Transverse colon (tissue), 4 donors: ENCODE data around the gene ITGA1. TPM values are rescaled to one million over a fixed set of nuclear protein-coding genes. Genes with fewer than 3 reads are reported as not detected.

ENCODE experiments used
- DNase-seq: peaks from one replicate; pipeline ENCODE4 v3.0.0-alpha.2; 2019
- H3K27ac ChIP-seq, 4 donors: fragments of 200-600 bp; sonication (generic); 2 replicates each; pipeline ENCODE4 v1.5.1; 2016 to 2018; ENCODE audit warnings: inconsistent platforms in 4 of 4
- H3K27me3 ChIP-seq: fragments of 200-600 bp; sonication (generic); 2 replicates; pipeline ENCODE4 v1.5.1; 2017; ENCODE audit warnings: inconsistent platforms
- H3K36me3 ChIP-seq, 4 donors: fragments of 200-600 bp; sonication (generic); 2 replicates each; pipeline ENCODE4 v1.5.1; 2017 to 2019; ENCODE audit warnings: inconsistent platforms in 4 of 4
- H3K4me1 ChIP-seq, 4 donors: fragments of 200-600 bp; sonication (generic); 2 replicates each; pipeline ENCODE4 v1.5.1; 2017 to 2020; ENCODE audit warnings: inconsistent platforms in 4 of 4
- H3K4me3 ChIP-seq, 4 donors: fragments of 200-600 bp; sonication (generic); 1 replicate in 1 of 4; 2 replicates in 3 of 4; pipeline versions ENCODE4 v1.5.1 to v1.6.1; 2017 to 2019; ENCODE audit warnings: inconsistent platforms in 4 of 4
- H3K9me3 ChIP-seq, 2 donors: fragments of 200-600 bp; sonication (generic); 2 replicates each; pipeline ENCODE4 v1.5.1; 2017 to 2019; ENCODE audit warnings: inconsistent platforms in 2 of 2
- CTCF ChIP-seq, 5 experiments: fragments of 200-600 bp in 3 of 5; fragments of 450-650 bp in 2 of 5; sonication (generic) in 3 of 5; IDR thresholded peaks; 1 replicate in 2 of 5; 2 replicates in 3 of 5; pipeline ENCODE4 v1.5.1; 2016 to 2017; ENCODE audit warnings: antibody characterized with exemption in 5 of 5, inconsistent platforms in 3 of 5, mild to moderate bottlenecking in 2 of 5, moderate library complexity in 1 of 5
- EP300 ChIP-seq: sonication (generic); formaldehyde crosslinking; IDR thresholded peaks from one replicate; pipeline ENCODE4 v1.6.1; 2017; ENCODE audit warnings: antibody characterized with exemption, low read depth
- POLR2A ChIP-seq: fragments of 450-650 bp; IDR thresholded peaks from one replicate; pipeline ENCODE4 v1.6.1; 2016; ENCODE audit warnings: antibody characterized with exemption, mild to moderate bottlenecking, moderate library complexity
- POLR2AphosphoS5 ChIP-seq, 3 donors: sonication (generic); formaldehyde crosslinking; IDR thresholded peaks; one replicate each; pipeline ENCODE4 v1.6.1; 2016; ENCODE audit warnings: antibody characterized with exemption in 3 of 3
- WGBS, 2 donors: methylation state at CpG; one replicate each; pipeline ENCODE4 v1.1.5; 2018; ENCODE audit warnings: low coverage in 1 of 2; 5-methylcytosine and 5-hydroxymethylcytosine counted together
- in situ Hi-C, 4 donors: fragments of 200-750 bp; cut with MboI; loops; one replicate each; pipeline versions ENCODE4 v1.15.0 to v1.15.1; 2017; ENCODE audit warnings: low sequenced_read_pairs in 3 of 4, low pct_ligation_motif_present in 1 of 4, low pct_unique_long_range_greater_than_20kb in 1 of 4
- intact Hi-C: fragments of 100-400 bp; cut with DNase I; formaldehyde crosslinking; loops from one replicate; pipeline ENCODE4 v1.15.1; 2023; ENCODE audit warnings: low total_unique reads
- total RNA-seq, 4 donors: library from RNA; depleted of rRNA; stranded (reverse); fragments of >200 nt; gene quantifications; one replicate each; pipeline ENCODE4 v1.1.0, GENCODE V29; 2016

The ITGA1 gene
- total RNA-seq, 4 donors from 2014 or later, result 42.6 to 83.2 (median 48.0) TPM

DNA sequence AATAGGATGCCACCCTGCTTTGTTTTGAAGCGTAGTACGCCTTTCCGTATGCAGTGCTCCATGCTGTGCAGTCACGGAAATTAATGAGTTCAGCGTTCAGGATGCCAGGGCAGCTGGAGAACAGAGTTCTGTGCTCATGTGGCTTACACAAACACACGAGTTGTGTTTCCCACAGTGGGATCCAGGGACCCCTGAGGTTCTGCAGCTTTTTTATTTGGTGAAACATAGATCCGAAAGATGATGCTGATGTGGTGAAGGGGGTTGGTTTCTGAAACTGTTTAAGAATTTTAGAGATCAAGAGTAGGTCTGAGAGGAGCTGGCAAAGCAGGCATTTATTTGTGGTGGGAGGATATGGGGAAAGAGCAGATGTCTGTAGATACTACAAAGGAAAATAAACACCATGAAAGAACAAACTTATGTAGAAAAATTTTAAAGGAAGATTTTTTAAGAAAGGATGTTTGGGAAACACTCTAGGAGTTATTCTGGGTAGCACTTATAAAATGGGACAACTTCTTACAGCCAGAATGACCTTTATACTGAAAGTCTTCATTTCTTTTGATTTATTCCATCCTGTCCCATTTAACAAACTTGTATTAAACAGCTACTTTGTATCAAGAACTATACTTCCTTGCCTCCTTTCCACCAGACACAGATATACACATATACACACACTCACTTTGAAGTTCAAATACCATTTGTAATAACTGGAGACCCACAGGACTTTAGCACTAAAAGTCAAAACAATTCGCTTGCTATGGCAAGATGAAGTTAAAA is 52.7 kb downstream of the ITGA1 start:
- H3K9me3 ChIP-seq, result no peaks in the 10 kb centered on the region
- H3K4me1 ChIP-seq, result peaks cover 0 to 31% (median 5%) of the 10 kb centered on the region in 4 donors
- TF ChIP-seq POLR2A (no peak), POLR2AphosphoS5 (IDR thresholded peaks at IDR 0.05) (peak in 1 of 3 donors; percentile 32), CTCF (IDR thresholded peaks at IDR 0.05) (no peak)
- H3K4me3 ChIP-seq, result no peak overlapping the region
- 44 to 65% methylated on average over 3 to 8 of the region's 8 CpGs for WGBS, 2 donors
- in situ Hi-C loops (no loop called here), intact Hi-C loops (no loop called here)
- peak overlapping the region; percentile 71 to 75 (median 72) for H3K27ac ChIP-seq
- no peaks in the 10 kb centered on the region for H3K27me3 ChIP-seq
- no peak for DNase-seq
- no peaks in the 10 kb centered on the region for H3K36me3 ChIP-seq

DNA sequence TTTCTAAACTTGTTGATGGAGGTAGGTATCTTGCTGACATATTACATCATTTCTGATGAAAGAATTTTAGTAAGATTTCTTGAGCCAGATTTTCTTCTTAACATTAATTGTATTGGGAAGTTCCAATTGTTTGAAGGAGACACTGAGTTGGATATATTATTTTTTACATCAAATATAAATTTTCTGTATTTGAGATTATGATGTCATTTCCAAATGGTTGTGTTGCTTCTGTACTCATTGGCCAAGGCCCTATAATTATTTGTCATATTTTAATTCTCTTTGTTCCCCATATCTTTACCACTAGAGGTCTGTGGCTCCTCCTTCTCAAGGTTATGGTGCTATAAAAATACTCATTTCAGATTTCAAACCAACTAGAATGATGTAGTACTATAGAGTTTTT is 53.4 kb downstream of the ITGA1 start:
- intact Hi-C loops (no loop called here), in situ Hi-C loops (no loop called here)
- Histone ChIP-seq H3K27me3 (no peaks in the 10 kb centered on the region), H3K27ac (peak overlapping the region; percentile 71 to 75 (median 72)), H3K4me3 (no peak overlapping the region), H3K4me1 (peaks cover 0 to 37% (median 7%) of the 10 kb centered on the region in 4 donors), H3K9me3 (no peaks in the 10 kb centered on the region), H3K36me3 (no peaks in the 10 kb centered on the region)
- TF ChIP-seq POLR2AphosphoS5 (IDR thresholded peaks at IDR 0.05) (no peak), POLR2A (no peak), CTCF (IDR thresholded peaks at IDR 0.05) (peak in 1 of 5 experiments; percentile 12)
- no peak for DNase-seq

DNA sequence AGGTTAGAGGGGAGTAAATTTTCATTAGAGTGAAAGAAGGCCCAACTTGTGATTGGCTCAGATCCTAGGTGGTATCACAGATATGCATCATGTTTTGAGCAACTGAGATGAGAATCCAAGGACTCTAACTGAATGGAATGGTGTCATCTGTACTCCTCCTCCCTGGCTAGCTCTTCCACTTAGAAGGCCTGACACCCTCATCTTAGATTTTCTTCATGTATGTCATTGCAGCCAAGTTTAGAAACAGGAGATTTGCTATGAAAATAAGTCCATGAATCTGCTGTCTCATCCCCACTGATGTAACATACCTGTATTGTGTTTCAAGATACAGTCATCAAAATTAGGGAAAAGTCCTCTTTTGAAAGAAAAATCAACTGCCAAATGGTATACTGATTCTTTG is 54.4 kb downstream of the ITGA1 start:
- Histone ChIP-seq H3K36me3 (no peaks in the 10 kb centered on the region), H3K4me1 (peaks cover 0 to 41% (median 7%) of the 10 kb centered on the region in 4 donors), H3K27me3 (no peaks in the 10 kb centered on the region), H3K27ac (peak overlapping the region; percentile 1 to 72 (median 39)), H3K9me3 (no peaks in the 10 kb centered on the region), H3K4me3 (no peak overlapping the region)
- in situ Hi-C loops (no loop called here), intact Hi-C loops (no loop called here)
- no peak for DNase-seq
- no peak for TF ChIP-seq POLR2AphosphoS5 (IDR thresholded peaks at IDR 0.05)
- TF ChIP-seq CTCF (IDR thresholded peaks at IDR 0.05), result no peak

DNA sequence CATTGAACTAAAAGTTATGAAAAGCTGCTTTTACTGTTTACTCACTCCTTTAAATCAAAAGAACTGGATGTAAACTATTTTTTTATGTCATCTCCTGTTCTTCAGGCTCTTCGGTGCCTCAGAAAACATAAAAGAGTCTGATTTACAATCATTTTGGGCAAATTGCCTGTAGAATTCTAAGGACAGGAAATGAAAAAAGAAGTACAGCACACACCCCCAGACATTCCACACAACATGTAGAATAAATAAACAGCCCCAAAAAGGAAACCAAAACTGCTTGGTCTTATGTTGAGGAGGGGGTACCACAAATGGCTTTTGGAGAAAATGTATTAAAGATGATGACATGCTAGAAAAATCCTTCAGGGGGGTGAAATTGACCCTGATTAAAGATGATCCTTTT is 57.2 kb downstream of the ITGA1 start:
- 33 to 48% methylated on average over 1 of the region's 1 CpG for WGBS, 2 donors
- intact Hi-C loops (no loop called here), in situ Hi-C loops (no loop called here)
- TF ChIP-seq EP300, result no peak
- TF ChIP-seq CTCF (IDR thresholded peaks at IDR 0.05), result no peak
- TF ChIP-seq POLR2AphosphoS5 (IDR thresholded peaks at IDR 0.05), result no peak
- TF ChIP-seq POLR2A, result no peak
- Histone ChIP-seq H3K27ac (peak overlapping the region; percentile 15 to 72 (median 54)), H3K4me3 (no peak overlapping the region), H3K27me3 (no peaks in the 10 kb centered on the region), H3K36me3 (no peaks in the 10 kb centered on the region), H3K9me3 (no peaks in the 10 kb centered on the region), H3K4me1 (peaks cover 0 to 31% (median 4%) of the 10 kb centered on the region in 4 donors)
- DNase-seq, result no peak
